ENCODE results near the gene CRACR2B. TPM values are rescaled to one million over a fixed set of nuclear protein-coding genes. Genes with fewer than 3 reads are reported as not detected.

Gene CRACR2B
- total and polyA plus RNA-seq, 10 donors: 6.1 to 34.1 (median 14.5) TPM

DNA sequence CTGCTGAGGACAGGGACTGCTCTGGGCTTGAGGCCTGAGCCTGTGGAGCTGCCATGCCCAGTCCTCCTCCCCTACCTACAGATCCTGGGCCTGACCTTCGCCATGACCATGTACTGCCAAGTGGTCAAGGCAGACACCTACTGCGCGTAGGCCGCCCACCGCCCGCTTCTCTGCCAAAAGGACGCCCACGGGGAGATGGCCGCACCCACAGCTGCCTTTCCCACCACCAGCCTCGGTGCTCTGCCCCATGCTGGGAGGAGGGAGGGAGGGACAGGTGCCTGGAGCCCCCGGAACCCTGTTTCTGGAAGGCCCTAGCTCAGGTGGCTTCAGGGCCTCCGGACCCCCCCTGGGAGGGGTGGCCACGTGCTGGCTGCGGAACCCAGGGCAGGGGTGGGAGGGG lies 38.8 kb downstream of the CRACR2B start:
- Histone ChIP-seq H3K4me3 (no peak overlapping the region), H3K27me3 (replicated peaks in 1 of 7) (no peaks in the 10 kb centered on the region), H3K27ac (peak overlapping the region in 5 of 8 donors; percentile 26 to 57 (median 51)), H3K36me3 (peaks cover 0 to 77% (median 26%) of the 10 kb centered on the region in 6 donors), H3K9me3 (no peaks in the 10 kb centered on the region), H3K4me1 (peaks cover 0 to 42% (median 16%) of the 10 kb centered on the region in 6 donors)
- WGBS, 5 donors: 63 to 95% (median 80%) methylated on average over 8 to 14 of the region's 14 CpGs
- DNase-seq: no peak
- intact Hi-C loops (cut with DNase I; ENCODE audit: low total_unique reads): no loop called here
- peak in 2 of 3 donors; percentile 27 to 59 for TF ChIP-seq POLR2AphosphoS5 (IDR thresholded peaks at IDR 0.05)
- TF ChIP-seq CTCF (IDR thresholded peaks at IDR 0.05 in 8 of 11, conservative IDR thresholded peaks at IDR 0.05 in 3 of 11): no peak

DNA sequence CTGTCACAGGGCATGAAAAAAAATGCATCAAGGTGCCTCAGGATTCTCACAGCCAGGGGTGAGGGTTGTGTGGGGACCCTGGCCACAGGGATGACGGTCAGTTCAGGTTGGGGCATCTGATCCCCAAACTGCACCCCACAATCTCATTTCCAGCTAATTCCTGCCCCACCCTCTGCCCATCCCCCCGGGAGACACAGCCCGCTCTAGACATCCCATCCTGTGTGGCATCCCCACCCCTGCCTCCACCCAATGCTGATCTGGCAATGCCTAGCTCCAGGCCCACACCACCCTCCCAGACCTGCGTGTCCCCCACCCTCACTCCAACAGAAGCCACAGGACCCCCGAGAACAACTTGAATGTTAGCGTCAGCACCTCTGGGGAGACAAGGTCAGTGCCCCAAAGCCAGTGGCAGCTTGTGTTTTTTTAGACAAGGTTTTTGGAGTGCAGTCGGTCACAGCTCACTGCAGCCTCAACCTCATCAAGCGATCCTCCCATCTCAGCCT lies 40.2 kb downstream of the CRACR2B start:
- H3K9me3 ChIP-seq: no peaks in the 10 kb centered on the region
- 72 to 86% (median 82%) methylated on average over 8 of the region's 8 CpGs for WGBS, 5 donors
- H3K36me3 ChIP-seq: peaks cover 0 to 70% (median 26%) of the 10 kb centered on the region in 6 donors
- DNase-seq: no peak
- H3K27me3 ChIP-seq (replicated peaks in 1 of 7): no peaks in the 10 kb centered on the region
- H3K4me3 ChIP-seq: no peak overlapping the region
- peak in 1 of 3 donors; percentile 15 for TF ChIP-seq POLR2AphosphoS5 (IDR thresholded peaks at IDR 0.05)
- TF ChIP-seq POLR2A (IDR thresholded peaks at IDR 0.05): no peak
- intact Hi-C loops (cut with DNase I; ENCODE audit: low total_unique reads): no loop called here
- H3K4me1 ChIP-seq: peaks cover 0 to 34% (median 10%) of the 10 kb centered on the region in 6 donors
- peak overlapping the region in 1 of 8 donors; percentile 34 for H3K27ac ChIP-seq

- intact Hi-C loops (cut with DNase I; ENCODE audit: low total_unique reads): no loop called here
- Histone ChIP-seq H3K4me3 (no peak overlapping the region), H3K27ac (peak overlapping the region in 1 of 8 donors; percentile 34), H3K4me1 (peaks cover 0 to 34% (median 10%) of the 10 kb centered on the region in 6 donors), H3K27me3 (replicated peaks in 1 of 7) (no peaks in the 10 kb centered on the region), H3K9me3 (no peaks in the 10 kb centered on the region), H3K36me3 (peaks cover 0 to 65% (median 26%) of the 10 kb centered on the region in 6 donors)
- 90 to 92% (median 91%) methylated on average over 15 to 17 of the region's 17 CpGs for WGBS, 5 donors
- no peak for DNase-seq
- no peak for TF ChIP-seq POLR2A (IDR thresholded peaks at IDR 0.05)
- TF ChIP-seq POLR2AphosphoS5 (IDR thresholded peaks at IDR 0.05): no peak
- no peak for TF ChIP-seq CTCF (IDR thresholded peaks at IDR 0.05 in 8 of 11, conservative IDR thresholded peaks at IDR 0.05 in 3 of 11)
These were observed 40.7 kb downstream of the CRACR2B start for GRCh38 chr11:868394-868793.

DNA sequence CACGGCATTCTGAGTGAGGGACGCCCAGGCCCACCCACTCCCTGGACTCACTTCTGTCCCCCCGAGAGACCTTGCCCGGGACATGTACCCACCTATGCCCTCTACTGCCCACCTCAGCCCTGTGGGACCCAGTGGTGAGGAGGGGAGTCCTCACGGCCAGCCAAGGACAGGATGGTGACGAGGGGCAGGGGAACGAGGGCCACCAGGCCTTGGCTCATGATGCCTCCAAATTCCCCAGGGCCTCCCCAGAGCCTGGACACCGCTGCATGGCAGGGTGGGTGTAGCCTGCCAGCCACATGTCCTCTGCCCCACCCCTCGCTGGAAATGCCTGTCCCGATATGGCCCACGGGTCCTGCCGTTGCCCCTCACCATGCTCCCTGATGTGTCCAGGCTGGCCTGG lies 41.1 kb downstream of the CRACR2B start:
- no peaks in the 10 kb centered on the region for H3K27me3 ChIP-seq (replicated peaks in 1 of 7)
- intact Hi-C loops (cut with DNase I; ENCODE audit: low total_unique reads): no loop called here
- H3K4me3 ChIP-seq: no peak overlapping the region
- no peak for DNase-seq
- H3K9me3 ChIP-seq: no peaks in the 10 kb centered on the region
- TF ChIP-seq POLR2A (IDR thresholded peaks at IDR 0.05): no peak
- peak in 2 of 3 donors; percentile 48 to 66 for TF ChIP-seq POLR2AphosphoS5 (IDR thresholded peaks at IDR 0.05)
- H3K4me1 ChIP-seq: peaks cover 0 to 37% (median 12%) of the 10 kb centered on the region in 6 donors
- WGBS, 5 donors: 75 to 88% (median 86%) methylated on average over 10 to 12 of the region's 12 CpGs
- H3K36me3 ChIP-seq: peaks cover 0 to 63% (median 26%) of the 10 kb centered on the region in 6 donors
- peak overlapping the region in 1 of 8 donors; percentile 34 for H3K27ac ChIP-seq

DNA sequence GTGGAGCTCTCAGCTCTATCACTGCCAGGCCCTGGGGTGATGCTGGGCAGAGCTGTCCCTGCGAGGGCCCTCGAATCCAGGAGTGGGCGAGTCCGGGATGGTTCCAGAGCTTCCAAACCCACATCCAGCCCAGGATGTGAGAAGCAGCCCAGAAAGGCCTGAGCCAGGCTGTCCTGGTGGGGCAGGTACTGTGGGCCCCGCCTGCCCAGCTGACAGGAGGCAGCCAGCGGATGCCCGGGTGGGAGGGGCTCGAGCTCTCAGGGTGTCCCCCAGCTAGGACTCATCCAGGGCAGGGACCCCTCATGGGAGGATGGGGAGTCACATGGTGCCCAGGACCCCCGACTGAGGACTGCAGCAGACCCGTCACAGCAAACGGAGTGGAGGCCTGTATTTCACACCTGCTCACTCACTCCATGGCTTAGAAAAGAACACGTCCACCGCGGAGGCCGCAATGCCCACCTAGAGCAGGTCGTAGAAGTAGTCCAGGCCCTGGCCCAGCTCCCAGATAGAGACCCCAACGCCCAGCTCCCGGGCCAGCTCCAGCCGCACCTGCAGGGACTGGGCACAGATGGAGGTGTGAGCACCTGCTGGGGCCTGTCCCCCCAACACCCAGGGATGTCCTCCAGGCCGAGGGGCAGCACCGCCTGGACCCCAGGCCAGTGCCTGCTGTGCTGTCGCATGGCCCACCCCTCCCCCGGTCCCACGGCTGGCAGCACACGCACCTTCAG lies 41.8 kb downstream of the CRACR2B start:
- Histone ChIP-seq H3K4me3 (no peak overlapping the region), H3K9me3 (no peaks in the 10 kb centered on the region), H3K4me1 (peaks cover 0 to 39% (median 12%) of the 10 kb centered on the region in 6 donors), H3K27me3 (replicated peaks in 1 of 7) (no peaks in the 10 kb centered on the region), H3K36me3 (peaks cover 0 to 61% (median 28%) of the 10 kb centered on the region in 6 donors), H3K27ac (peak overlapping the region in 1 of 8 donors; percentile 9)
- intact Hi-C loops (cut with DNase I; ENCODE audit: low total_unique reads): no loop called here
- TF ChIP-seq POLR2AphosphoS5 (IDR thresholded peaks at IDR 0.05) (peak in 1 of 3 donors; percentile 48), CTCF (IDR thresholded peaks at IDR 0.05 in 8 of 11, conservative IDR thresholded peaks at IDR 0.05 in 3 of 11) (no peak)
- DNase-seq: no peak
- WGBS, 5 donors: 90 to 97% (median 92%) methylated on average over 4 to 25 of the region's 25 CpGs

Data from spleen (tissue), 11 donors.